HTERT RPE-1 (cell line): ENCODE results near the gene PLCB1.

Source experiments
- in situ Hi-C: fragments of 300-500 bp; cut with MboI; formaldehyde crosslinking; loops from 4 replicates; pipeline ENCODE4 v1.14.3; 2020; ENCODE audit warnings: low sequenced_read_pairs

Gene PLCB1

GRCh38 chr20:8474027-8474668, 342.1 kb downstream of the PLCB1 start:
- in situ Hi-C loops: no loop called here

GRCh38 chr20:8476021-8476420, 344.0 kb downstream of the PLCB1 start:
- in situ Hi-C loops: no loop called here

- in situ Hi-C loops: no loop called here
Measured at GRCh38 chr20:8480597-8480996, 348.5 kb downstream of the PLCB1 start.

- in situ Hi-C loops: no loop called here
Measured at GRCh38 chr20:8487696-8488095, 355.6 kb downstream of the PLCB1 start.

GRCh38 chr20:8489094-8489883, 357.2 kb downstream of the PLCB1 start:
- in situ Hi-C loops: no loop called here

- in situ Hi-C loops: no loop called here
Measured at GRCh38 chr20:8490076-8490830, 358.2 kb downstream of the PLCB1 start.

- in situ Hi-C loops: no loop called here
Measured at GRCh38 chr20:8492173-8492572, 360.1 kb downstream of the PLCB1 start.

- in situ Hi-C loops: no loop called here
Measured at GRCh38 chr20:8498571-8498970, 366.5 kb downstream of the PLCB1 start.

GRCh38 chr20:8504030-8504429, 372.0 kb downstream of the PLCB1 start:
- in situ Hi-C loops: no loop called here

GRCh38 chr20:8505476-8506200, 373.6 kb downstream of the PLCB1 start:
- in situ Hi-C loops: no loop called here

- in situ Hi-C loops: no loop called here
Measured at GRCh38 chr20:8507231-8507630, 375.2 kb downstream of the PLCB1 start.

- in situ Hi-C loops: no loop called here
Measured at GRCh38 chr20:8509809-8510208, 377.7 kb downstream of the PLCB1 start.

GRCh38 chr20:8510808-8511207, 378.7 kb downstream of the PLCB1 start:
- in situ Hi-C loops: no loop called here

GRCh38 chr20:8512003-8512402, 379.9 kb downstream of the PLCB1 start:
- in situ Hi-C loops: no loop called here

- in situ Hi-C loops: no loop called here
Measured at GRCh38 chr20:8515810-8516435, 383.9 kb downstream of the PLCB1 start.

- in situ Hi-C loops: no loop called here
Measured at GRCh38 chr20:8518878-8519277, 386.8 kb downstream of the PLCB1 start.

- in situ Hi-C loops: no loop called here
Measured at GRCh38 chr20:8519887-8520286, 387.8 kb downstream of the PLCB1 start.

GRCh38 chr20:8522168-8522567, 390.1 kb downstream of the PLCB1 start:
- in situ Hi-C loops: no loop called here

- in situ Hi-C loops: no loop called here
Measured at GRCh38 chr20:8523684-8524083, 391.6 kb downstream of the PLCB1 start.

- in situ Hi-C loops: no loop called here
Measured at GRCh38 chr20:8524101-8525016, 392.3 kb downstream of the PLCB1 start.
